ENCODE data around the gene GRID1.
A peak's percentile ranks its signal among the peaks of the same experiment; 100 is the strongest.

Gene GRID1

DNA sequence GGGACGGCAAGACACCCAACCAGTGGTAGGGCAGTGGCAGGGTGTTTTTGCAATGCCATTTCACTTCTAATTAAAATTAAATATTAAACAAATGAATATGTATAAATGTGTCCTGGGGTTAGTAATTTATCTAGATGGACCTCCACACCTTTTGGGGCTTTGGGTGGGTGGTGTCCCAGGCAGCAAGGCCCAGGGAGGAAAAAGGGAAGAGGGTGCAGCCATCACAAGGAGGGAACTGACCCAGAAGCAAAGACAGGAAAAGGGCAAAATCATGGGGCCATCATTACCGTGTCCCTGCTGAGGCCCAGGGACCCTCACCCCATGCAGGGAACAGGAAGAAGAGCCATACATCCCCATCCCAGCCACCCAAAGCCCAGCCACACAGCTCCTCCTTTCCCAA lies 204.6 kb downstream of the GRID1 start:
- DNase-seq: no peak

GRCh38 chr10:86160890-86161585 lies 205.6 kb downstream of the GRID1 start:
- DNase-seq: no peak

GRCh38 chr10:86159797-86160196 lies 206.8 kb downstream of the GRID1 start:
- DNase-seq: no peak

- DNase-seq: no peak
Observed at GRCh38 chr10:86155054-86155921, 211.3 kb downstream of the GRID1 start.

GRCh38 chr10:86153751-86154150 lies 212.8 kb downstream of the GRID1 start:
- DNase-seq: no peak

DNA sequence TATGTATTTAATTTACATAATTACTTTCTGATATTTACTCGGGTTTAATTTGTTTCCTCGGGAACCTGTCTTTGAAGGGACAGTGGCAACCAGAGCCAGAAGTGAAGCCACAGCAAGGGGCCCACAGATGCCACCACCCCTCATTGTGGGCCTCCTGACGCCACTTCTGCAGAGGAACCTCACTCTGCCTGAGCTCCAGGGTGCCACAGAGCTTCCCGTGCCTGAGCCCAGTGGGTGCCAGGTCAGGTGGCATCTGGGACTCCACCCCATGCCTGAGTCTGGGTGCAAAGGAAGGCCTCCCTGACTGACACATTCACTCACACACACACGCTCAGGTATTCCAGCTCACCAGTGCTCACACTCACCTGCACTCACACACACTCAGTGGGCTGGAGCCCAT lies 213.7 kb downstream of the GRID1 start:
- DNase-seq: no peak

DNA sequence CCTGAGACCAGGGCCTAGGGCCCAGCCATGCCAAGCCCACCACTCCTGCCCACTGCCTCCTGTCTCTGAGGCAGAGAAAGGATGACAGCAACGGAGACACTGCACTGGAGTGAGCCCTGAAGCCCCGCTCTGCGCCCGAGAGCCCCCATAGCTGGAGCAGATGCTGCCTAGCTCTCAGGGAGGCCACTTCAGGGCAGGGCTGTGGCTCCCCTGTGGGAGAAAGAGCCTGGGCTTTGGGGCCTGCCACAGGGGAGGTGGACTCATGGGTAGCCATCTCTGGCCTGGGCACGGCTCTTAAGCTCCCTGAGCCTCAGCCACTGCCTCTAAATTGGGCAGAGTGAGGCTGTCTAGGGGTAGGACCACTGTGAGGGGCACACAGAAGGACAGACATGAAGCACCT lies 214.2 kb downstream of the GRID1 start:
- no peak for DNase-seq

GRCh38 chr10:86151613-86152012 lies 215.0 kb downstream of the GRID1 start:
- DNase-seq: no peak

- no peak for DNase-seq
Observed at GRCh38 chr10:86149257-86149656, 217.3 kb downstream of the GRID1 start.

- DNase-seq: no peak
Observed at GRCh38 chr10:86148117-86148516, 218.5 kb downstream of the GRID1 start.

DNA sequence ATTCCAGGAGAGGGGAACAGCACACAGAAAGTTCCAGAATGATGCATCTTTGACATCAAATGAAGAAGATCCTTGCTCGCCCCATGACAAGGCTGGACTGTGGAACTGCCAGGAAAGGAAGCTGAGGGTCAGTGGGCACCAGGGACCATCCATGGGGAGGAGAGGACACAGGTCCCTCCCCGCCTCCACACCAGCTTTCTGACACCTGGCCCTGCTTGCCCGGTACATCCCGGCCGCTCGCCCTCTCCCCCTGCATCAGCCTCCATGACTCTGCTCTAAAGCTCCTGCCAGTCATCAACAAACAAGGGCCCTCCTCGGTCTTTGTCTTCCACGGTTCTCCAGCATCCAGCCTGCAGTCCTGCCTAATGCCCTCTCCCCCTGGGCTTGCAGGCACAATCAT lies 222.3 kb downstream of the GRID1 start:
- DNase-seq: no peak

DNA sequence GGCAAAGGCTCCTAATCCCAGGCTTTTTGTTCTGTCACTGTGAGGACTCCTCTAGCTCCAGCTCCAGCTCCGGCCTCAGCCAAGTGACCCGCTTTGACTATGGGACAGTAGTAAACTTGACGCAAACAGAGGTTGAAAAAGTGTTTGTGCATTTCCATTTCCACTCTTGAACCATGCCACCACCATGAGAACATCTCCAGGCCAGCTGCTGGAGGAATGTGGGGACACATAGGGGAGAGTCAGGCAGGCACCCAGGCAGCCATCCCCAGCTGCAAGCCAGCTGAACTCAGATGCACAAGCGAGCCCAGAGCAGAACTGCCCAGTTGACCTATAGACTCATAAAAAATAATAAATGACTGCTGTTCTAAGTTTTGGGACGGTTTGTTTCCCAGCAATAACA lies 224.7 kb downstream of the GRID1 start:
- DNase-seq: no peak

DNA sequence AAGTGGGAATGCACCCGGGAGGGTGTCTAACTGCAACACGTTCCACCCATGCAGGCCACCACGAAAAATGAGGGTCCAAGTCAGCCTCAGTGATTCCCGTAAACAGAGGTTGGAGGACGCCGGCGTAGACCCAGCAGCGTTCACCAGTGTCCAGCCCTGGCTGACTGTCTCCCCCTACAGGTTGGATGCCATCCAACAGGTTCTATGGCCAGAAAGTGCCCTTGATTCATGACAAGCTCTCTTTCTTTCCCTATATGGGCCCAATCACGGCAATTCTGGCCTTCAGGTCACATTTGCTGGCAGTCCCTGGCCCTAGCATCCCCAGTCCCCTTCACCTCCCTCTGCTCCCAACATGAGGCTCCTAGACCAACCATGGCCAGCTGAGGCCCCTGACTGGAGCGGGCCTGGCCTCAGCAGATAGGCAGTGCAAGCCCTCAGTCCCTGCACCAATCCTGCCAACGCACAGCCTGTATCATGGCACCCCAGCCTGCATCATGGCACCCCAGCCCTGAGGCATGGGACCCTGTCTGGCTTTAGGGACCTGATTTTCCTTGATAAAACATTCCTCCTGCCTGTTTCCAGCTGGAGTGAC lies 227.4 kb downstream of the GRID1 start:
- DNase-seq: peak; percentile 1

DNA sequence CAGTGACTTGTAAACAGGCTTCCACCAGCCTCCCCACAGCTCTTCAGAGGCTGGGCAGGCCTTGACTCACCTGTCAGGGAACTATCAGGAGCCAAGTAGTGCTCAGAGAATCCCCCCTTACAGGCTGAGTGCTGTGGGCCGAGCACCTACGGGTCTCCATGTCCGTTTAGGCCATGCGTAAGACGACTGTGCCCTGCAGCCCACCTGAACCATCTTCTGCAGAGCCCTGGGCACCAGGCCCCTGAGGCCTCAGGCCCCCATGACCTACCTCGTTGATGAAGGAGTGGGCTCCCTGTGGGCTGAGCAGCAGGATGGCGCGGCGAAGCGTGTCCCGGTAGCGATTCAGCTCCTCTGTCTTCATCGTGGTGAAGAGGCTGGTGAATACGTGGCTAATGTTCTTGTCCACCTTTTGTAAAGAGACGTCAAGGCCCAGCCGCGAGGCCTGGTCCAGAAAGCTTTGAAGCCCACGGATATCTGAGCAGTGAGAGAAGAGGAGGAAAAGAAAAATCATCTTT lies 228.0 kb downstream of the GRID1 start:
- DNase-seq: no peak

DNA sequence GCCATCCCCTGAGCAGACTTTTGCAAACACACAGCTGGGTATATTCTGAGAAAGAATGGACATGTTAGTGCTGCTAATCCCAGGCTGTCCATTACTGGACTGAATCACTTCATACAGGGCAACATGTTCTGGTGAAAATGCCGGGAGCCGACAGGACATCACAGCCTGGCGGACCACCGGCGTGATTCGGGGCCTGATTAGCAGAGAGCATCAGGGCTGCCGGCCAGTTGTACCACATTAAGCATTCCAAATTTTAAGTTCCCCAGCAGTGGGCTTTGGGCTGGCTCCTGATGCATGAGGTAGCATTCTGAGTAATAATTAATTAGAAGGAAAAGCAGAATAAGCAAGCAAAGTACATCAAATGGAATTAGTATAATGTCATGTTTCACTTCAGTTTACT lies 229.0 kb downstream of the GRID1 start:
- no peak for DNase-seq

DNA sequence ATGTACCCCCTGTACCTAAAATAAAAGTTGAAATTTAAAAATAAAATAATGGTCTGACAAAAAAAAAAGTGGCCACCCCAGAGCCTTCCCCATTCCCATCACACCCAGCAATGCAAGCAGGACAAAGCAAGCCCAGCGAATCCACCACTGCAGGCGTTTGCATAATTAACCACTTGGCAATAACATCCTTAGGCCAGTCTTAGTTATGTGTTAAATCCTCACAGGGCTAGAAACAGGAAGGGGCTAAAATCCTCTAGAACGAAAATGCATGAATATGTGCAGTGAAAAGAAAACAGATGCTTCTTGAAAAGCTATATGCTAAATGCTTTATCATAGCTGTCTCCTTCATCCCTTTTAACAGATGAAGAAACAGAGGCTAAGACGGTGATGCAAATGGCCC lies 229.7 kb downstream of the GRID1 start:
- DNase-seq: no peak

- no peak for DNase-seq
Observed at GRCh38 chr10:86135191-86135590, 231.4 kb downstream of the GRID1 start.

DNA sequence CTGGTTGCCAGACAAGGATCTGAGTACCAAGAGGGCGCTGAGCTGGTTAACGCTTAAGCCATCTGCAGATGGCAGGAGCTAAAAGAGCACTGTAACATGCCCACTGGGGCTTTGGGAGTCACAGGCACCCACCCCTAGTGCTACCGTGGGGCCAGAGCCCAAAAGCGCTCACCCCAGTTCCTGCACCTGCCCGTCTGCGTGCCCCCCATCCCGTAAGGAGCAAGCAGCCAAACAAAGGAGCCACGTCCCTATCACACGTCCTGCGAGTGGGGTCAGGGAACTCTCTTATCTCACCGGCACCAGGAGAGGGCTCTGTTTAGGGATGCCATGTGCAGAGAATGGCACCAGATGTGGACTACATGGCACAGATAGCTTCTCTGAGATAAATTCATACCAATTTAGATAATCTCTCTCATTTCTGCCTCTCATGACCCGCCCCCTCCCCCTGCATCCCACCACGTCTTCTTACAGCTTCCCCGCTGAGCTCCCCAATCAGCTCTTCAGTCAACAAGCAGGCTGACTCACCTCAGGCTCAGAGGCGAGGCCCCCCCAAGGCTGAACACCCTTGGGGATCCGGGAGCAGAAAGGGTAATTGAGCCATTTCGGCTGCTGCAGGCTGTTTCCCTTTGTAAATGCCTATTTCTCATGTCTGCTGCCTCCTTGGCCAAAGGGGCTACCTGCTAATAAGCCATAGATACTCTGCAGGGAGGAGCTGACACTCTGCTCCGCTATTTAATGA lies 235.7 kb downstream of the GRID1 start:
- no peak for DNase-seq

- DNase-seq: no peak
Observed at GRCh38 chr10:86130041-86130440, 236.6 kb downstream of the GRID1 start.

DNA sequence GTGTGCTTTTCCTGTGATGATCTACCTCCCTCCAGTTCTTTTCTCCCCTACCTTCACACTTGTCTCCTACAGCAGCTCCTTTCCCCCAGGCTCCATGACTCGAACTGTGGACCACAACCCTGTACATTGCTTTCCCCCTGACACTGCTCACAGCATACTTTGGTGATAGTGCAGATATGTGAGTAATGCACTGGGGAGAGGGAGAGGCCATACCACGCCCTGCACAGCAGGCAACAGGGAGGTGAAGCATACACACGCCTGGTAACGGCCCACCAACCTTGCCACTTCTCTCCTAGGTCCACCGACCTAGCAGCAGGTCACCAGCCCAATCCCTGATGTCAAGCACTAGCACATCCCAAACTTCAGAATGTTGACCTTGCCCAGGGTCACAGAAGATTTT lies 238.2 kb downstream of the GRID1 start:
- DNase-seq: no peak

DNA sequence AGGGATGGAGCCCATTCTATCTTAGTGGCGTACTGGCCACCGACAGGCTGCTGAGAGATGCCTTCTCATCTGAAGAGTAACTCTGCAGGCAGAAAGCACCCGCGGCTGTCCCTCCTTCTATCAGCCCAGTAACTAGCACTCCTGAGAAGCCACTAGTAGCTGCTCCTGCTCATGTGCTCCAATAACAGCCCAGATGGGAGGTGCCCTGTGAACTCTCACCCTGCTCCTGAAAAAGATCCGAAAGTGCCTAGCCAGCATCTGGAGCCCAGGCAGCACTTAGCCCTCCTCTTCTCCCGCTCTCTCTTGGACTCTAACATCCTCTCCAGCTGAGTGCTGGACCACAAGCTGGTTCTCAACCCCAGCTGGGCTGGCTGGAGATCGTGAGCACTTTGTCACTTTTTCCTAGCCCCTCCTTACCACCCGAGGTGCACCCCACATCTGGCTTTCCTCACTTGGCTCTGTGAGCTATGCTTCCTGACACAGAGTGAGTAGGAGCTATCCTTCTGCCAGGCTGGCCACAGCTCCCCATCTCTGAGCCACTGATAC lies 239.2 kb downstream of the GRID1 start:
- DNase-seq: no peak

DNA sequence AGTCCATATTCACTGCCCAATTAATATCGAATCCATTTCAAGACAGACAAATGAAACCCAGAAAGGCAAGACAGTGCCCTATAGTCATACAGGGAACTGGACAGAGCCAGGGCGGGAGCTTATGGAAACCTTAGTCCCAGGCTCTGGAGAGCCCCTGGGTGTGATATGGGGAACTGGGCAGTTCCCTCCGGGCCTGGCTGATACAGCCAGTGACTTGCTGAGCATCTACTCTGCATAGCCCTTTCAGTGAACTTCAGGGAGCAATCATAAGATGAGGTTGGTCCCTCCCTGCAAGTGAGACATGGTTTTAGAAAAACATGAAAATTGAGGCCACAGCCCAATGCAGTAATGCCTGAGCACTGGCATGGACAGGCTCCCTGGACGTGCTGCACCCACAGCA lies 241.9 kb downstream of the GRID1 start:
- DNase-seq: no peak

DNA sequence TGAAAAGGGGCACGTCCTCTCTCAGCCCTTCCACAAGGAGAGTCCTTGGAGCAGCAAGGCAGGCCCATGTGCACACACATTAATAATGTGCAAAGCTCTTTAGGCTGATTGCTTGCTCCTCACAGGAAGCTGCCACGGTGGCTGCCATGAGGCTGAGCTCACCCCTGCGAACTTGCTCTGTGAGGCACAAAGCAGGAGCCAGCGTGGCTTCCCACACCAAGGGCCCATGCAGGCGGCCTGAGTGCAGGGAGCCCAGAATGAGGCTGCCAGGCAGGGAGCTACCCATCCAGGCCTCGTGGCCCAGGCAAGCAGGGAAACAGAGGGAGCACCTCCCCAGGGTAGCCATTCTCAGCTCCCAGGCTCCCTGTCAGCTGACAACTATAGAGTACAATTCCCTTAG lies 242.9 kb downstream of the GRID1 start:
- no peak for DNase-seq
